Tibial nerve (tissue), 4 donors: ENCODE measurements around the gene NPY5R.

Experiments used
- EP300 ChIP-seq, 2 donors: sonication (generic); formaldehyde crosslinking; IDR thresholded peaks; one replicate each; pipeline ENCODE4 v1.6.1; 2017; ENCODE audit warnings: antibody characterized with exemption in 2 of 2, mild to moderate bottlenecking in 1 of 2
- POLR2A ChIP-seq, 2 donors: fragments of 450-650 bp; IDR thresholded peaks; one replicate each; pipeline ENCODE4 v1.6.1; 2017; ENCODE audit warnings: antibody characterized with exemption in 2 of 2, mild to moderate bottlenecking in 2 of 2, moderate library complexity in 2 of 2
- TF ChIP-seq, protein P1 (sequence below), 5 experiments: fragments of 200-600 bp in 3 of 5; fragments of 450-650 bp in 2 of 5; sonication (generic) in 3 of 5; IDR thresholded peaks; one replicate each; pipeline ENCODE4 v1.5.1; 2016 to 2019; ENCODE audit warnings: antibody characterized with exemption in 5 of 5, mild to moderate bottlenecking in 3 of 5, moderate library complexity in 2 of 5

DNA sequence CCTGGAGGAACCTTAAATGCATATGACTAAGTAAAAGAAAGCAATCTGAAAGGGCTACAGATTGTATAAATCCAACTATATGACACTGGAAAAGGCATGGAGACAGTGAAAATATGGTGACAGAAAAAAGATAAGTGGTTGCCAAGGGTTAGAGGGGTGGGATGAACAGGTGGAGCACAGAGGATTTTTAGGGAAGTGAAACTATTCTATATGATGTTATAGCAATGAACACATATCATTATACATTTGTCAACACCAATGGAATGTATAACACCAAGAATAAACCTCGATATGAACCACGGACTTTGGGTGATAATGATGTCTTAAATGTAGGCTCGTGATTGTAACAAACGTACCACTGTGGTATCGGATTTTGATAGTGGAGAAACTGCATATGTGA is 40.7 kb downstream of the NPY5R start:
- TF ChIP-seq, protein P1, sequence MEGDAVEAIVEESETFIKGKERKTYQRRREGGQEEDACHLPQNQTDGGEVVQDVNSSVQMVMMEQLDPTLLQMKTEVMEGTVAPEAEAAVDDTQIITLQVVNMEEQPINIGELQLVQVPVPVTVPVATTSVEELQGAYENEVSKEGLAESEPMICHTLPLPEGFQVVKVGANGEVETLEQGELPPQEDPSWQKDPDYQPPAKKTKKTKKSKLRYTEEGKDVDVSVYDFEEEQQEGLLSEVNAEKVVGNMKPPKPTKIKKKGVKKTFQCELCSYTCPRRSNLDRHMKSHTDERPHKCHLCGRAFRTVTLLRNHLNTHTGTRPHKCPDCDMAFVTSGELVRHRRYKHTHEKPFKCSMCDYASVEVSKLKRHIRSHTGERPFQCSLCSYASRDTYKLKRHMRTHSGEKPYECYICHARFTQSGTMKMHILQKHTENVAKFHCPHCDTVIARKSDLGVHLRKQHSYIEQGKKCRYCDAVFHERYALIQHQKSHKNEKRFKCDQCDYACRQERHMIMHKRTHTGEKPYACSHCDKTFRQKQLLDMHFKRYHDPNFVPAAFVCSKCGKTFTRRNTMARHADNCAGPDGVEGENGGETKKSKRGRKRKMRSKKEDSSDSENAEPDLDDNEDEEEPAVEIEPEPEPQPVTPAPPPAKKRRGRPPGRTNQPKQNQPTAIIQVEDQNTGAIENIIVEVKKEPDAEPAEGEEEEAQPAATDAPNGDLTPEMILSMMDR (IDR thresholded peaks at IDR 0.05), result no peak
- TF ChIP-seq POLR2A (IDR thresholded peaks at IDR 0.05) (no peak), EP300 (IDR thresholded peaks at IDR 0.05) (no peak)
